22Rv1 (cell line): ENCODE measurements around the gene RTKN.

Experiments
- H3K27ac ChIP-seq: fragments of 450-650 bp; 2 replicates; pipeline ENCODE4 v1.5.1; 2017
- ZFX ChIP-seq: fragments of 450-650 bp; IDR thresholded peaks from 2 replicates; pipeline ENCODE4 v1.6.1; 2017; ENCODE audit warnings: antibody characterized with exemption, borderline replicate concordance
- TF ChIP-seq, protein P1 (sequence below): fragments of 450-650 bp; IDR thresholded peaks from 2 replicates; pipeline ENCODE4 v1.5.1; 2017; ENCODE audit warnings: mild to moderate bottlenecking

Gene RTKN

DNA sequence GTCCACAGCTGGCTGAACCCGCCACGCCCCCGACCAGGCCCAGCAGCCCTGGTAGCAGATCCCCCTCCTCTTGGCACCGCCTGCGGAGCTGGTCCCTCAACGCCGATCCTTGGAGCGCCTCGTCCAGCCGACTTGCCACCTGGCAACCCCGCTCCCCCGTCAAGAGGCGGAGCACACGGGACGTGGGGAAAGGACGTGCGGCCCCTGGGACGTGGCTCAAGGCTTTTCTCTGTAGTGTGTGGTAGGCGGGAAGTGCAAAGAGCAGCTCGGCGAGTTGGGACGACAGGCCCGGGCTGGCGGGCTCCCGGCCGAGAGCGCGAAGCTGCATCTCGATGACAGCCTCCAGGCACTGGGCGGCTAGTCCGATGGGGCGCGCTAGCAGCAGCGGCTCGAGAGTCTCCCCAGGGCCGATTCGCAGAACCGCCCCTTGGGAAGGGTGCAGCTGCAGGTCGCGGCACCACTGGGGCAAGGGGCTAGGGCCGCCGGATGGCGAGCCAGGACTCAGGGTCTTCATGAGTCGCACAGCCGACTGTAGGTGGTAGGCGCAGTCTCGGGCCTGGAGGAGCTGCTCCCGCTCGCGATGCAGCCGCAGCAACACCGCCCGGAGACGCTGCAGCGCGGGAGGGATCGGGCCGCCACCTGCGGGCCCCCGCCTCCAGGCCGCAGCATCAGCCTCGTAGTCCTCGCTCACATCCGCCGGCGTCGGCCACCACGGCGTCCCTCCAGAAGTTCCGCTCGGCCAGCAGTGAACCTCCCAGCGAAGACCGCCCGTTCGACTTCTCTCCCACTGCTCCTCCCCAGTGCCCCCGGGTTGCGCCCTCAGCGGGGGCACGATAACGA is 40.4 kb upstream of the RTKN start:
- TF ChIP-seq, protein P1, sequence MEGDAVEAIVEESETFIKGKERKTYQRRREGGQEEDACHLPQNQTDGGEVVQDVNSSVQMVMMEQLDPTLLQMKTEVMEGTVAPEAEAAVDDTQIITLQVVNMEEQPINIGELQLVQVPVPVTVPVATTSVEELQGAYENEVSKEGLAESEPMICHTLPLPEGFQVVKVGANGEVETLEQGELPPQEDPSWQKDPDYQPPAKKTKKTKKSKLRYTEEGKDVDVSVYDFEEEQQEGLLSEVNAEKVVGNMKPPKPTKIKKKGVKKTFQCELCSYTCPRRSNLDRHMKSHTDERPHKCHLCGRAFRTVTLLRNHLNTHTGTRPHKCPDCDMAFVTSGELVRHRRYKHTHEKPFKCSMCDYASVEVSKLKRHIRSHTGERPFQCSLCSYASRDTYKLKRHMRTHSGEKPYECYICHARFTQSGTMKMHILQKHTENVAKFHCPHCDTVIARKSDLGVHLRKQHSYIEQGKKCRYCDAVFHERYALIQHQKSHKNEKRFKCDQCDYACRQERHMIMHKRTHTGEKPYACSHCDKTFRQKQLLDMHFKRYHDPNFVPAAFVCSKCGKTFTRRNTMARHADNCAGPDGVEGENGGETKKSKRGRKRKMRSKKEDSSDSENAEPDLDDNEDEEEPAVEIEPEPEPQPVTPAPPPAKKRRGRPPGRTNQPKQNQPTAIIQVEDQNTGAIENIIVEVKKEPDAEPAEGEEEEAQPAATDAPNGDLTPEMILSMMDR, result no peak
- TF ChIP-seq ZFX, result no peak
- H3K27ac ChIP-seq, result peak overlapping the region; percentile 84

DNA sequence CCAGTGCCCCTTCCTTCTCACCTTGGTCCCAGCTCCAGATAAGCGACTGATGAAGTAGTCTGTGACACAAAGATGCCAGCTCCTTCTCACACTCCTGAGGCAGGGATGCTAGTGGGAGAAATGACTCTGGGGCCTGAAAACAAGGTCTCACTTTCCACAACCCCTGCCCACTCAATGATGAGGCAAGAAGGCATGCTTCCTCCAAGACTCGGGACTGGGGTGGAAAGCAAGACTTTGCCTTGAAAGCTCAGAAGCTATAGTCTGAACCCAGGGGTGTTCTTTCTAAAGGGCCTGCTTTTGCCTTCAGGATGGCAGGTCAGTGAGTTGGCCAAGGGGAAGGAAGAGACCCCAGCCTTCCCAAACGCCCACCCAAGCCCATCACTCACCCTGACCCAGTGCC is 39.7 kb upstream of the RTKN start:
- TF ChIP-seq ZFX, result no peak
- TF ChIP-seq, protein P1, result no peak
- H3K27ac ChIP-seq, result peak overlapping the region; percentile 84

DNA sequence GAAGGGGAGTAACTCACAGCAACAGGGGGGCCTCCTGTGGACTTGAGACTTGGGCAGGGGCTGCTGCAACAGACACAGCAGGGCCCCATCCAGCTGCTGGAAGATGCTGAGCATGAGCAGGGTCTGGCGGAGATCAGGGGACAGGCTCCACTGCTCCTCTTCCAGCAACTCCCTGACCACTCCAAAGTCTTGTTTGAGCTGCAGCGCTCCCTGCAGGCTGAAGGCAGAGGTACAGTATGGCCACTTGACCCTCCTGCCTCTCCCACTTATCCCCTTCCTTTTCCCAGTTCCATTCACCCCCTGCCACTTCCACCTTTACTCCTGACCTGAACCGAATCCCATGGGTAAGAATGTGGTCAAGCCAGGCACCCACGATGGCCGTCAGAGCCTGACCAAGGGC is 33.2 kb upstream of the RTKN start:
- H3K27ac ChIP-seq, result no peak overlapping the region
- no peak for TF ChIP-seq ZFX
- TF ChIP-seq, protein P1, result peak; percentile 29

DNA sequence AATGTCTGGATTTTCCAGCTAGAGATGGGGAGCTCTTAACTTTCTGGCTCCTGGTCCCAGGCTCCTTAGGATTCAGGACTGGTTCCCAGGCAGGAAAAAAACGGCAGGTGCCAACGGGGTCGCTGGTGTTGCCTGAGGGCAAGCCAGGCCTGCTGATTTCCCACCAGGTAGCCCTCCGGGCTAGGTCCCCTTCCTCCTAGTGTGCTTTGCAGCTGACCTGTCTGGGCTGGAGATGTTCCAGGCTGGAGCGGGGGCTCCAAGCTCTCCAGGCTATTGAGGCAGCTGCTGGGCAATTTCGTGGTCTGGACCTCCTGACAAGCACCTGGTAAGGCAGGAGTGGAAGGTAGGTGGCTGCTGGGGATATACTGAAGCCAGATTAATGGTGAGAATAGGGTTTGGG is 32.7 kb upstream of the RTKN start:
- TF ChIP-seq, protein P1, result no peak
- no peak for TF ChIP-seq ZFX
- no peak overlapping the region for H3K27ac ChIP-seq

DNA sequence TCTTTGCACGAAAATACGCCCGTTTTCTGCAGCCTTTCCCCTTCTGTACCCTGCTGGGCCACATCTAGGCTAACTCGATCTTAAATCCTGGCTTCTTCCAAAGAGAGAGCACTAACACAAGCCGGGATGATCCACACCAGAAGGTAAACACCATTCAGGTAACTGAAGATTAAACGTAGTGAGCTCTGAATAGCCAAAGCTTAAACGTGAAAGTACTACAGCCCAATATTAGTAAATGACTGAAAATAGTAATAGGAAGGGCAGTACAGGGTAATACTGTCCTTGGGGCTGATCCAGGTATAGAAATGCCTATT is 31.2 kb upstream of the RTKN start:
- H3K27ac ChIP-seq, result peak overlapping the region; percentile 99
- no peak for TF ChIP-seq ZFX
- TF ChIP-seq, protein P1, result no peak

DNA sequence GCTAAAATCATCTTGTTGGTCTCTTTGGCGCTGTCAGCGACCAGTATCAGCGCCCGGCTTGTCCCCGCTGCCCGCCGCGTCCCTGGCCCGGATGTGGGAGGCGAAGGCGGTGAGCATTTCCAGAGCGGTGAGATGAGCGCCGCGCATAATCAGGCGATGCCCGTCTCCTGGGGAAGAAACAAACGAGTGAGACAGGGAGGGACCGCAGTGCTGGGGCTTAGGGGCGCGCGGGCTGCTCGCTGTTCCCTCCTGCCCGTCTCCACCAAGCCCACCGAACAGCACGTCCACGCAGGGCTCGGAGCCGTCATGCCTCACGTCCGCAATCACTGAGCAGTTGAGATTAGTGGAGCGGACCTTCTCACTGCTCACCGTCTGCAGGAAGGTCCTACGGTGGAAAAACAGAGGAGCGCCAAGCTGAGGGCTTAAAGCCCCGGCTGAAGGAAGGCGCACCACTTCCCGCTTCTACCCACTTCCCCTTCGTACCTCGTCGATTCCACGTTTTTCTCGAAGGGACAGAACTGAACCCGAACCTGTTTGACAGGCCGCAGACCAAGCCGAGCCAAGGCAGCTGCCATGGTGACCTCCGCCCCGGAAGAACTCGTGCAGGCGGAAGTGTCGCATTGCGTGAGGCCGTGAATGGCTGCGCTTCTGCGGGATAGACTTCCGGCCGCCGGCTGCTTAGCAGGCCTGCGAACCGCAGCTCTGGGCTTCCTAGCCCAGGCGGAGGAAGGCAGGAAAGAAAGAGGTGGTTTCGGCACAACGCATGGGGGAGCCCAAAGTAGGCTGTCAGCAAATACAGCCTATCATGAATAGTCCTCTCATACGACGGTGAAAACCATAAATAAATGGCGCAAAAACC is 30.6 kb upstream of the RTKN start, which contains the start of gene MRPL53:
Gene MRPL53 (minus strand): TSS at position 595 of the 859 bp plus-strand sequence. CDS start 20 bp downstream, at position 575.
- peak within 1 kb of the TSS; percentile 99 for H3K27ac ChIP-seq
- TF ChIP-seq ZFX, result no peak
- TF ChIP-seq, protein P1, result no peak
